D341Med (cell line): ENCODE data around the gene ZNF473.
"Not testable (repeated sequence)": the region's sequence is repeated elsewhere in the genome, so short reads cannot be mapped to it uniquely, and the experiment has no call there.

Source experiments
- DNase-seq: peaks from one replicate; pipeline ENCODE4 v3.0.0; 2012; ENCODE audit warnings: low spot score

ZNF473 gene

DNA sequence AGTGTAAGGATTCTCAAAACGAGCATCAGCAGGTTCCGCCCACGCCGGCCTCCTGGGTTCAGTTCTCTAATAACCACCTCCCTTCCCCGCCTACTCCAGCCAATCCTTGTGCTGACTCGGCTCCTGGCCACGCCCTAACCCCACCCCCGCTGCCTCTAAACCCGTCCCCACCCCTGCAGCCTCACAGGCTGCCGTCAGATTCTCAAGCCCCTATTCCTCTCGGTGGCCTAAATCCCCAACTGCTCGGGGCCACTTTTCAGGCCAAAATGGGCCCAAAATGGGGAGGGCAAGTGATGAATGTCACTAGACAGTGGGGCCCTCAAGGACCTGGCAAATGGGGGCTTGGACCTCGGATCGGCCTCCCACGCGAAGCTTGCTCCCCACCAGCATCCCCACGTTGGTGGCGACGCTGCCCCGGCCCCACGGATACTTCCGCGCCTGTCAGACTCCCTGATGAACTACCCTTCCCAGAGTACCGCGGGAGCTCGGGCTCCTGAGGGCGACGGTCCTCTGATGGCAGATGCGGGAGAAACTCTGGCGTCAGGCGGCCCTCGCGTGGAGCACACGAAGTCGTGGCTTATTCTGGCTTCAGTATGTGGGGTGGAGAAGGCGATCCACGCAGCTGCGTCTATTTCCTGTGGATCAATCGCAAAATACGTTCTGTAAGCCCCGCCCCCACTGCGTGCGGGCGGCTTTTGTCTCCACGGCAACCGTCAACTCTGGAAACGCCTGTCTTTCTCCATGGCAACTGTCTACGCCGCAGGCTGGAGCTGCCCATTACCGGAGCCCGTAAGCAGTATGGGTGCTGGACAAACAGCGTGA is 24.8 kb downstream of the ZNF473 start:
- peak; percentile 92 for DNase-seq

DNA sequence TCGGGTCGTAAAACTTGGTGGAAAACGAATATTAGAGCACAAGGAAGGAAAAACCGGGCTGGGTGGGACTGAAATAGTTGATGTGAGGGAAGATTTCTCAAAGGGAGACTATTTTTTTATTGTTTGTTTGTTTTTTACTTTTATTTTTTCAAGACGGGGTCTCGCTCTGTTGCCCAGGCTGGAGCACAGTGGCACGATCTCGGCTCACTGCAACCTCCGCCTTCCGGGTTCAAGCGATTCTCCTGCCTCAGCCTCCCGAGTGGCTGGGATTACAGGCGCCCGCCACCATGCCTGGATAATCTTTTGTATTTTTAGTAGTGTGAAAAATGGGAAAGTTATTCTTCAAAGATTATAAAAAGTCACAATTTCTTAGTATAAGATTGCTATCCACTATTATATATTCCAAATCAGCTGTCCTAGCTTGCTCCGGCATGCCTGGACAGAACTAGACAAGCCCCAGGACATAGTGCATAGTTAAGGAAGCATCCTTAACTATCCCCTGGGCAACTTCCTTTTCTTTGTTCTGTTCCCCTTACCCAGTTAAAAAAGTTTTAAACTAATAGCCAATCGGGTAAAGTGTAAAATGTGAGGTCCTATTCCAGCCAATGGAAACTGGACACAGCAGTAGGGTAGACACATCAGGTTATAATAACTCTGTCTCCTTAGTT is 25.6 kb downstream of the ZNF473 start:
- not testable (repeated sequence) for DNase-seq

DNA sequence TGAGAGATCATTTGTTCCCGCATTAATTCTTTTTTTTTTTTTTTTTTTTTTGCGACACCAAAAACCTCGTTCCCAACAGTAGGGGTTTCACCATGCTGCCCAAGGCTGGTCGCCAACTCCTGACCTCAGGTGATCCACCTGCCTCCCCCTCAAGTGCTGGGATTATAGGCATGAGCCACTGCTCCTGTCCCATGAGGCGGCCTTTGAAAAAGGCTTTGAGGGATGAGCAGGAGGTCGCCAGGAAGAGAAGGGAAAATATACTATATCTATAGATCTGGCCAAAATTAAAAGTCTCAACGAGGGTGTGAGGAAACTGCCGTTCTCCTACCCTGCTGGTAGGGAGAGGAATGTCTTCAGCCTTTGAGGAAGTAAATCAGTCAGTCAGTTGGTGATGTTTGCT is 26.2 kb downstream of the ZNF473 start:
- DNase-seq, result no peak

DNA sequence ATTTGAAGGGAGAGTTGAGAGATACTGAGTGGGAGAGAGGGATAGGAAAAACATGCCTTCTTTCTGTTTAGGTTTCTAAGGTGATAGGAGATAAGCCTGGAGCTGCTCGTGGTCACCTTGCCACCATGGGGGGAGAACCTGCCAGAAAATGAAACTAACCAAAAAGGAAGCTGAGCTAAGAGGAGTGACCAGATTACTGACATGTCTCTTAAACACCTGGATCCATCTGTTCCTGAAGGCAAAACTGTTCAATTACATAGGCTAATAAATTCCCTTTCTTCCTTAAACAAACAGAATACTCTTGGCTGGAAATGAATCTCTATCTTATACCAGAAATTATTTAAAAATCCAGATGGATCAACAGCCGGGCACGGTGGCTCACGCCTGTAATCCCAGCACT is 27.3 kb downstream of the ZNF473 start:
- no peak for DNase-seq

DNA sequence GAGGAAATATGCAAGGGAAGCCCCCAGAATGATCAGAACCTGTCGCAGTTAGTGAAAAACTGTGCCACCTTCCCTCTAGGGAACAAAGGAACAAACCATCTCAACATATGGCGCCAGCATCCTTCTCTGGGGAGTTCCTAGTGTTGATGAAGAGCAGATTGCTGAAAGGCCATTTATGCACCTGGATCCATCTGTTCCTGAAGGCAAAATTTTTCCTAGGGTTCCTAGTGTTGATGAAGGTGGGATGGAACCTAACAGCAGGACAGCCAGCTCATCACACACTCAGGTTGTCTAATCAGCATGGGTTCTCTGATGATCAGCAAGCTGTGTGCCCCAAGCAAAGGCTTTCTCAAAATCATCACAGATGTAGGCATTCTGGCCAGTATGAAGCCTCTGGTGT is 32.6 kb downstream of the ZNF473 start:
- DNase-seq, result no peak

DNA sequence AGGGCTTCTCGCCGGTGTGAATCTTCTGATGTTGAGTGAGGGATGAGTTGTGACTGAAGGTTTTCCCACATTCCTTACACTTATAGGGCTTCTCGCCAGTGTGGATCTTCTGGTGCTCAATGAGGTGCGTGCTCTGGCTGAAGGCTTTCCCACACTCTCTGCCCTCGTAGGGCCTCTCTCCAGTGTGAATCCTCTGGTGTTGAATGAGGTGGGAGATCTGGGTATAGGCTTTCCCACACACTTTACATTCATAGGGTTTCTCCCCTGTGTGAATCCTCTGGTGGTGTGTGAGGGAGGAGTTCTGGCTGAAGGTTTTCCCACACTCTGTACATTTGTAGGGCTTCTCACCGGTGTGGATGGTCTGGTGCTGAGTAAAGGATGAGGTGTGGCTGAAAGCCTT is 33.2 kb downstream of the ZNF473 start:
- DNase-seq, result no peak

DNA sequence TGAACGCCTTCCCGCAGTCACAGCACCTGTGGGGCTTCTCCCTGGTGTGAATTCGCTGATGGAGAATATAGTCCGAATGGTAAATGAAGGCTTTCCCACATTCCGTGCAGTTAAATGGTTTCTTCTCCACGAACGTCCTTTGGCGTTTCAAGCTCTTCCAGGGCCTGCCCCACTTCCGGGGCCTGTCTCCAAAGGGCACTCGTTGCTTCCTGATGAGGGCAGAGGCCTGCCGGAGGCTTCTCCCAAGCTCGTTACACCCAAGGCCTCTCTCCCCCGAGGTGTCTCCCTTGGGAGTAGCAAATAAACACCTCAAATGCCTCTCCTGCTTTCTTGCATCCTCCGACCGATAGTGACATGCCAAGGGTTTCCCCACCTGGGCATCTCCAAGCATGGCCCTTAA is 34.3 kb downstream of the ZNF473 start:
- no peak for DNase-seq

DNA sequence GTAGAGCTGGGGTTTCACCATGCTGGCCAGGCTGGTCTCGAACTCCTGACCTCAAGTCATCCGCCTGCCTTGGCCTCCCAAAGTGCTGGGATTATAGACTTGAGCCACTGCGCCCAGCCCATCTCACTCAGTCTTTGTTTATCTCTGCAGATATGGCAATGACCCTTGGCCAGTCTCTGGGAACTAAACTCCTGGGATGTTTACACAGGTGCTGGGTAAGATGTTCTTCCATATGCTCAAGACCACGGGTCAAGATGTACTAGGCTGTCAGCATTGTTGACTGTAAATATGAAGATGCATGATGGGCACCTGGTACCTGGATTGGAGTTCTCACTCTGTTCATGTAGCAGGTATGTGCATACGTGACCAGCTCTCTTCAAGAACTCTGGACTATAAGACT is 35.8 kb downstream of the ZNF473 start:
- DNase-seq, result no peak

DNA sequence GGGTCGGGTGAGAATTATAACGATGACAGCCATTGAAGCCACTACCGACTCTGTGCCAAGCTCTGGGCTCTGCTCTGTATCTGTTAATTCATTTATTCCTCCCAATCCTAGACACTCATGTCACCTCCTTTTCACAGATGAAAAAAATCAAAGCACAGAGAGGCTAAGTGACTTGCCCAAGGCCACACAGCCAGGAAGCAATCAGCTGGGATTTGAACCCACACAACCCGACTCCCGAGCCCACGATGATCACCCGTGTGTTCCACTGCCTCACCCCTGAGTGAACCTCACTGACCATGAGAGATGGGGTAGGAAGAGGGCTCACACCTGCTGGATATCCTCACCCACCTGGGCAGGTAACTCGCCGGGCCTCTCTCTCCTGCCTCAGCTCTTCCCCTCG is 40.1 kb downstream of the ZNF473 start:
- no peak for DNase-seq

DNA sequence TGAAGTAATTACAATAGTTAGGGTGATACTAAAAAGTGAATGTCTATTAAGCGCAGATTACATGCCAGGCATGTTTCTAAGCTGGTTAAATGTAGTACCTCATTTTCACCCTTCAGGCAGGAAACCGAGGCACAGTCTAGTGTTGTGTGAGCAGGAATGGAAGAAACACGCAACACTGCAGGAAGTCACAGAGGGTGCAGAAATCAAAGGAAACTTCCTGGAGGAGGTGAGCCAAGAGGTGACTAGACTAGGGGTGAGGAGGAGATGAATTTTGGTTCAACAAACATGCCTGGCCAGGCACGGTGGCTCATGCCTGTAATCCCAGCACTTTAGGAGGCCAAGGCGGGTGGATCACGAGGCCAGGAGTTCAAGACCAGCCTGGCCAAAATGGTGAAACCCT is 41.8 kb downstream of the ZNF473 start:
- peak; percentile 8 for DNase-seq

DNA sequence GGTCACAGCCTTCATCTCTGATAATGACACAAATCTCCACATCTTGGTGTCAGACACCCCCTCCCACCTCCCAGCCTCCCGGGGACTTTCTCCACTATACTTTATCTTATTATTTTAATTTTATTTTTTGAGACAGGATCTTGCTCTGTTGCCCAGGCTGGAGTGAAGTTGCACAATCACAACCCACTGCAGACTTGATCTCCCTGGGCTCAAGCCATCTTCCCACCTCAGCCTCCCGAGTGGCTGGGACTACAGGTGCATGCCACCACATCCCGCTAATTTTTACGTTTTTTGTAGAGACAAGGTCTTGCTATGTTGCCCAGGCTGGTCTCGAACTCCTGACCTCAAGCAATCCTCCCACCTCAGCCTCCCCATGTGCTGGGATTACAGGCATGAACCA is 42.6 kb downstream of the ZNF473 start:
- not testable (repeated sequence) for DNase-seq

DNA sequence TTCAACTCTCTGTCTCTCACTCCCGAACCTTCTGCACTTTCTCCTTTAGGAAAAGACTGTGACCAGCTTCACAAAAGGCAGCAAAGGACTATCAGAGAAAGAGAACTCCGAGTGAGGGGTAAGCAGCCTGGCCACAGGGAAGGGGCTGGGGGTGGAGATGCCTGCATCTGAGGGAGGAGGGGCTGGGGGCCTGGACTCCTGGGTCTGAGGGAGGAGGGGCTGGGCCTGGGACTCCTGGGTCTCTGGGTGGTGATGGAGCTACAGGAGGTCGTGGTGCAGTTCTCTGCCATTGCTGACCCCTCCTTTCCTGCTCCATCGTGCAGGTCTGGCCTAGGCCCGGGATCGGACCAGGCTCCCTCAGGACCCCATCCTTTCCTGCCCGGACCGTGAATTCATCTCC is 49.3 kb downstream of the ZNF473 start:
- DNase-seq, result not testable (repeated sequence)

DNA sequence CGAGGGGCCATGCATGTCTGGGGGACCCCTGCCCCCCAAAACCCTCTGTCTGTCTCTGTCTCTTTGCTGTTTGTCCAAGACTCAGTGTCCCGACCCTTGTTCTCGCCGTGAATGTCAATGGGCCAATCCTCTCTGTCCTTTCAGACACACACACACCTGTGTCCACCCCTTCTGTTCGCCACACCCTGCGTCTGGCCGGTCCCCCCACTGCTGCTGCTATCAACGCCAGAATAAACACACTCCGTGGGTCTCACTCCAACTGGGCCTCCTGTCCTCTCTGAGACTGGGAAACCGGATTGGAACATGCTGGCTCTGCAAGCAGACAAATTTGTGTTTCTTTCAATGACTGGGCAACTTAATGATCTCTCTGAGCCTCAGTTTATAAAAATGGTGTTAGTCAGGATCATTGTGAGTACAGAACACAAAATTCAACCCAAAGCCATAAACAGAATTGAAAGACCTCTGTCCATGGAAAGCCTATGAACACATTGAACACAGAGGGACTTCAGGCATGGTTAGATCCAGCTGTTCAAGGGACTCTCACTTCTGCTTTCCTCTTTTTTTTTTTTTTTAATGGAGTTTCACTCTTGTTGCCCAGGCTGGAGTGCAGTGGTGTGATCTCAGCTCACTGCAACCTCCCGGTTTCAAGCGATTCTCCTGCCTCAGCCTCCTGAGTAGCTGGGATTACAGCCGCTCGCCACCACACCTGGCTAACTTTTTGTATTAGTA is 50.0 kb downstream of the ZNF473 start:
- not testable (repeated sequence) for DNase-seq

DNA sequence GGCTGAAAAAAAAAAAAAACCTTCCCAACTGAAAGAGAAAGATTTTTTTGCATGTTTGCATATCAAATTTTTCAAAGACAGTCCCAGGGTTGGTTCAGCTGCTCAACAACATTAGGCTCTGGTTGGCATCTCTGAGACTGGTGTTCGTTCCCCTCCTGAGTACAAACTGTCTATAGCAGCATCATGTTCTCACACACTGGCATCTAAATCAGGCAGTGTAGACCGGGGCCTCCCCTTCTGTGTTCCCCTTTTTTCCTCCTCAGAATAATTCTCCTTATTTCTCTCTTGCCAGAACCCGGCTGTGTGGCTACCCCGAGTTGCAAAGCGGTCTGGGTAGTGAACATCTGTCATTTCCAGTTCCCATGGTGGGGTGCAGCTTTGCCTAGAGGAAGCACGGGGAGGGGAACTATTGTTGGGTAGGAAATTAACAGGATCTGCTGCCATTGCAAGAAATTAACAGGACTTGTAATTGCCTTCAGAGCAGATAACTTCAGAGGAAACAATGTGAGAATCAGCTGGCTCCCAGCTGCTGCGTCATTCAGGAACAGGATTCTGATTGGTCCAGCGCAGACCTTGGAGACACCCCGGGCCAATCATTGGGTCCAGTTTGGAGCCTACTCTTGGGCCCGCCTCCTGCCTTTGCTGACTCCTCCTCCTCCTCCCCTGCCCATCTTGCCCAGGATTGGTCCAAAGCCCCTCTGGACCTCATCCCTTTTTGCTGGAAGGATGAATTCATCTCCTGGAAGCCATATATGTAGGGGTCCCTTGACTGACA is 51.0 kb downstream of the ZNF473 start:
- DNase-seq, result not testable (repeated sequence)

DNA sequence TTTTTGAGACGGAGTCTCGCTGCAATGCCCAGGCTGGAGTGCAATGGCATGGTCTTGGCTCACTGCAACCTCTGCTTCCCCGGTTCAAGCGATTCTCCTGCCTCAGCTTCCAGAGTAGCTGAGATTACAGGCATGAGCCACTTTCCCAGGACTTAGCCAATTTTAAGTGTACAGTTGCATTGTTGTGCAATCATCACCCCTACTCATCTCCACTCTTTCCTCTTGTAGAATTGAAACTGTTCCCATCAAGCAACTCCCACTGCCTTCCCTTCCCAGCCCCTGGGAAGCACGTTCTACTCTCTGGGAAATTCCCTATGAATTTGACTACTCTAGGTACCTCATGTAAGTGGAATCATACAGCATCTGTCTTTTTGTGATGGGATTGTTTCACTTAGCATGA is 53.2 kb downstream of the ZNF473 start:
- not testable (repeated sequence) for DNase-seq

DNA sequence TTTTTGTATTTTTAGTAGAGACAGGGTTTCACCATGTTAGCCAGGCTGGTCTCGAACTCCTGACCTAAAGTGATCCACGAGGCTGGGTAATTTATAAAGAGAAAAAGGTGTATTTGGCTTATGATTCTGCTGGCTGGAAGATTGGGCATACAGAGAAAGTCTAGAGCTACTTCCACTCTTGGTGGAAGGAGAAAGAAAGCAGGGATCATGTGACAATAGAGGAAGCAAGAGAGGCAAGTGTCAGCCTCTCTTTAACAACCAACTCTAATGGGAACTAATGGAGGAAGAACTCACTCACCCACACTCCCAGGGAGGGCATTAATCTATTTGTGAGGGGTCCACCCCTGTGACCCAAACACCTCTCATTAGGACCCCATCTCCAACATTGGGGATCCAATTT is 58.6 kb downstream of the ZNF473 start:
- not testable (repeated sequence) for DNase-seq

DNA sequence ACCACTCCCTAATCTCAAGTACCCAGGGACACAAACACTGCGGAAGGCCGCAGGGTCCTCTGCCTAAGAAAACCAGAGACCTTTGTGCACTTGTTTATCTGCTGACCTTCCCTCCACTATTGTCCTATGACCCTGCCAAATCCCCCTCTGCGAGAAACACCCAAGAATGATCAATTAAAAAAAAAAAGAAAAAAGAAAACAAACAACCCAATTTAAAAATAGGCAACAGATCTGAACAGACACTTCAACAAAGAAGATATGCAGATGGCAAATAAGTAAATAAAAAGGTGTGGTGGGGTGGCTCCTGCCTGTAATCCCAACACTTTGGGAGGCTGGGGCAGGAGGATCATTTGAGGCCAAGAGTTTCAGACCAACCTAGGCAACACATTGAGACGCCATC is 61.3 kb downstream of the ZNF473 start:
- not testable (repeated sequence) for DNase-seq

DNA sequence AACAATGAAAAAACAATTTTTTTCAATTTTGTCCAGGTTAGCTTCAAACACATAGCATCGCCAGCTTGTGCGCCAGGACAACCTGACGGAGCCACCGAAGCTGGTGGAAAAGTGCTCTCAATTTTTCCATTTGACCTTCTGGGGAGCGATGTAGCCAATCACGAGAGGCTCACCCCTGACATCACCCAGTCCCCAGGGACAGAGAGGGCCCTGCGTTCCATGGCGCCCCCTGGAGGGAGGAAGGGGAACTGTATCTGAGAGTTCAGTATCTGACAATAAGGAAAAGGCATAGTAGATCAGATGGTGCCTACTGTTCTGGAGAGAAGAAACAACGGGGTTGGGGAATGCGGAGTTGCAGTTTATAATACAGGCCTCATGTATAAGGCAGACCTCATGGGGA is 64.9 kb downstream of the ZNF473 start:
- peak; percentile 30 for DNase-seq

DNA sequence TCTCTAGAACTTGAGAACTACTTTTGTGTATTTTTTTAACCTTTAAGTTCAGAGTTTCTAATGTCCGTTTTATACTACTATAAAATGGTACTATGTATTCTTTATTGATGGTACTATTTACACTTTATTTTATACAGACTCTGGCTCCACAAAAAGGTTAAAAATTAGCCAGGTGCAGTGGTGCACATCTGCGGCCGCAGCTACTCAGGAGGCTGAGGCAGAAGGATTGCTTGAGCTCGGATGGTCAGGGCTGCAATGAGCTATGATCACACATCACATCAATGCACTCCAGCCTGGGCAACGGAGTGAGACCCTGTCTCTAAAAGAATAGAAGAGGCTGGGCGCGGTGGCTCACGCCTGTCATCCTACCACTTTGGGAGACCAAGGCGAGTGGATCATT is 66.0 kb downstream of the ZNF473 start:
- DNase-seq, result not testable (repeated sequence)

DNA sequence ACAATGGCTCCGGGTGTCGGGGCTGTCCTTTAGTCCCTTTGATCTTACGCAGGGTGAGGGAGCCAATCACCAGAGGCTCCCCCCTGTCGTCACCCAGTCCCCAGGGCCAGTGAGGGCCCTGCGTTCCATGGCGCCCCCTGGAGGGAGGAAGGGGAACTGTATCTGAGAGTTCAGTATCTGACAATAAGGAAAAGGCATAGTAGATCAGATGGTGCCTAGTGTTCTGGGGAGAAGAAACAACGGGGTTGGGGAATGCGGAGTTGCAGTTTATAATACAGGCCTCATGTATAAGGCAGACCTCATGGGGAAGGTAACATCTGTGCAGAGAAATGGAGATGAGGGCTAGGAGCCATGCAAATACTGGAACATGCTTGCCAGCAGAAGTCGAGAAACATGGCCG is 66.8 kb downstream of the ZNF473 start:
- not testable (repeated sequence) for DNase-seq

DNA sequence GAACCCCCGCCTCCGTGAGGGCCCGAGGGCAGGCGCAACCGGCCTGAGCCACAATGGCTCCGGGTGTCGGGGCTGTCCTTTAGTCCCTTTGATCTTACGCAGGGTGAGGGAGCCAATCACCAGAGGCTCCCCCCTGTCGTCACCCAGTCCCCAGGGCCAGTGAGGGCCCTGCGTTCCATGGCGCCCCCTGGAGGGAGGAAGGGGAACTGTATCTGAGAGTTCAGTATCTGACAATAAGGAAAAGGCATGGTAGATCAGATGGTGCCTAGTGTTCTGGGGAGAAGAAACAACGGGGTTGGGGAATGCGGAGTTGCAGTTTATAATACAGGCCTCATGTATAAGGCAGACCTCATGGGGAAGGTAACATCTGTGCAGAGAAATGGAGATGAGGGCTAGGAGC is 72.1 kb downstream of the ZNF473 start:
- not testable (repeated sequence) for DNase-seq

DNA sequence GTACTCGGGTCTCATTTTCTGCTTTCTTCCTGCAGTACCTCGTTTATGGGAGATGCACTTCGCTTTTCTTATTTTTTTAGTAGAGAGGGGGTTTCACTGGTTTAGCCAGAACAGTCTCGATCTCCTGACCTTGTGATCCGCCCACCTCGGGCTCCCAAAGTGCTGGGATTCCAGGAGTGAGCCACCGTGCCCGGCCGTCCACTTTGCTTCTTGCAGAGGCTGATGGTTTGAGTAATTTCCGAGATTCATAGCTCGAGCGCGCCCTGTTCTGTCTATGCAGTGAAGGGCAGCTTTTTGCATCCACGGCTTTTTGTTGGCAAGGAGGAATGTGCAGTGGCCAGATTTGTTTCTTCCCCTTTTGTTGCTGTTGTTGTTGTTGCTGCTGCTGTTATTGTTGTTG is 73.1 kb downstream of the ZNF473 start:
- not testable (repeated sequence) for DNase-seq
